ENCODE results near the gene BANP. TPM values are rescaled to one million over a fixed set of nuclear protein-coding genes. Genes with fewer than 3 reads are reported as not detected.

BANP gene
- total RNA-seq, 1 experiment from 2014 or later, result 37.2 TPM

DNA sequence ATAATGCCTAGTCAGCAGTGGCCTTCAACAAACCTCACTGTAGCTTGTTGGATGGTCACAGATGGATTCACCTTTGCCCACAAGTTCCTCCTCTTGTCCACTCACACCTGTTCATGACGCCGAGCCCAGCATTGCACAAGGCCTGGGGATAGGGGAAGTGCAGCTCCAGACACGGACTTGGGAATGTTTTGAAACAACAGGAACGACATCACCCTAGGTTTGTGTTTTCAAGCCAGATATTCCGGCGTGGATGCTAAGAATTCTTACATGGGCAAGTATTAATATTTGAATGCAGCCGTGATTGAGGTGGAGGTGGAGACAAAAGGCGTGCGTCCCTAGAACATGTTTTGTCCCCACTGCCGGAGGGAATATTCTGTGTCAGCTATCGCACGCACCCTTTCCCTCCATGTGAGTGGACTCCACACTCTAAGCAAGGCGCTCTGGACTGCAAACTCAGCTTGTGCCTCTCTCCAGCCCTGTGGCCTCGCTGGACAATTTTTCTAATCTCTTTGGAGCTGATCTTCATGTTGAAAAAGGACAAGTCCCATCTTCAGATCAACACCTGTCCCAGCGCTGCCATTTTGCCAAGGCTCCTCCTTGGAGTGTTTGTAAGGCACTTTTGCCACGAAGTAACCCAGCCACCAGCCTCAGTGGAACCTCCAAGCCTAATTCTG, 2.0 kb upstream of the BANP start:
- ChIA-PET CTCF (interaction anchor here (0.7 kb wide), 1 partner anchor 45 kb away, joined by 4 read pairs; no protein-coding TSS in a partner anchor), POLR2A (interaction anchor here (0.7 to 1.2 kb wide), 4 partner anchors 8 to 183 kb away, joined by 3 to 5 read pairs (median 4); partner anchors contain the start of gene KLHDC4), RAD21 (ENCODE audit: low non-redundant PET in 1 of 2, low total read pairs in 2 of 2, uncharacterized antibody in 2 of 2, unreplicated experiment in 2 of 2) (interaction anchor here in 1 of 2 experiments (0.6 kb wide), 1 partner anchor 81 kb away, joined by 3 read pairs; no protein-coding TSS in a partner anchor)
- H3K27ac ChIP-seq (ENCODE audit: low read depth, low read length), result peak overlapping the region; percentile 97
- BruUV-seq (replicated peaks), result no TSS peak
- no peaks in the 10 kb centered on the region for H3K9me2 ChIP-seq (ENCODE audit: insufficient read depth)
- H3K9ac ChIP-seq (ENCODE audit: low read length), result peak overlapping the region; percentile 83
- peaks cover 26% of the 10 kb centered on the region for H3K79me2 ChIP-seq (ENCODE audit: insufficient read depth, low read length)
- no peaks in the 10 kb centered on the region for H3K9me3 ChIP-seq (ENCODE audit: control insufficient read depth in 1 of 2, insufficient read depth in 1 of 2, low read depth in 1 of 2, low read length in 2 of 2)
- peaks cover 39 to 48% of the 10 kb centered on the region in 2 experiments for H3K4me1 ChIP-seq (ENCODE audit: control insufficient read depth in 1 of 2, insufficient read depth in 2 of 2, low read length in 2 of 2)
- no peaks in the 10 kb centered on the region for H4K20me1 ChIP-seq (ENCODE audit: insufficient read depth)
- peak overlapping the region; percentile 33 to 99 for H3K4me3 ChIP-seq (replicated peaks in 1 of 2; ENCODE audit: low read depth in 1 of 2, low read length in 2 of 2)
- DNase-seq (ENCODE audit: low read depth, low spot score), result no peak
- intact Hi-C loops (cut with micrococcal nuclease), result no loop called here
- TF ChIP-seq ELF1 (IDR thresholded peaks at IDR 0.05; ENCODE audit: borderline replicate concordance, low read depth) (no peak), POLR2AphosphoS5 (IDR thresholded peaks at IDR 0.05; ENCODE audit: low read depth, low read length) (no peak), SIN3A (IDR thresholded peaks at IDR 0.05; ENCODE audit: low read depth) (no peak), EZH2phosphoT487 (IDR thresholded peaks at IDR 0.05; ENCODE audit: borderline replicate concordance) (no peak), TCF7L2 (IDR thresholded peaks at IDR 0.05; ENCODE audit: borderline replicate concordance, extremely low read depth, insufficient read depth, insufficient read length) (no peak), CBX3 (IDR thresholded peaks at IDR 0.05; ENCODE audit: low read depth) (no peak), ATF3 (IDR thresholded peaks at IDR 0.05) (no peak), POLR2A (IDR thresholded peaks at IDR 0.05; ENCODE audit: borderline replicate concordance, extremely low read depth, insufficient read depth, insufficient read length) (no peak), SRF (IDR thresholded peaks at IDR 0.05; ENCODE audit: low read depth) (no peak), EGR1 (IDR thresholded peaks at IDR 0.05; ENCODE audit: low read depth) (no peak)
- TF ChIP-seq, protein P1, sequence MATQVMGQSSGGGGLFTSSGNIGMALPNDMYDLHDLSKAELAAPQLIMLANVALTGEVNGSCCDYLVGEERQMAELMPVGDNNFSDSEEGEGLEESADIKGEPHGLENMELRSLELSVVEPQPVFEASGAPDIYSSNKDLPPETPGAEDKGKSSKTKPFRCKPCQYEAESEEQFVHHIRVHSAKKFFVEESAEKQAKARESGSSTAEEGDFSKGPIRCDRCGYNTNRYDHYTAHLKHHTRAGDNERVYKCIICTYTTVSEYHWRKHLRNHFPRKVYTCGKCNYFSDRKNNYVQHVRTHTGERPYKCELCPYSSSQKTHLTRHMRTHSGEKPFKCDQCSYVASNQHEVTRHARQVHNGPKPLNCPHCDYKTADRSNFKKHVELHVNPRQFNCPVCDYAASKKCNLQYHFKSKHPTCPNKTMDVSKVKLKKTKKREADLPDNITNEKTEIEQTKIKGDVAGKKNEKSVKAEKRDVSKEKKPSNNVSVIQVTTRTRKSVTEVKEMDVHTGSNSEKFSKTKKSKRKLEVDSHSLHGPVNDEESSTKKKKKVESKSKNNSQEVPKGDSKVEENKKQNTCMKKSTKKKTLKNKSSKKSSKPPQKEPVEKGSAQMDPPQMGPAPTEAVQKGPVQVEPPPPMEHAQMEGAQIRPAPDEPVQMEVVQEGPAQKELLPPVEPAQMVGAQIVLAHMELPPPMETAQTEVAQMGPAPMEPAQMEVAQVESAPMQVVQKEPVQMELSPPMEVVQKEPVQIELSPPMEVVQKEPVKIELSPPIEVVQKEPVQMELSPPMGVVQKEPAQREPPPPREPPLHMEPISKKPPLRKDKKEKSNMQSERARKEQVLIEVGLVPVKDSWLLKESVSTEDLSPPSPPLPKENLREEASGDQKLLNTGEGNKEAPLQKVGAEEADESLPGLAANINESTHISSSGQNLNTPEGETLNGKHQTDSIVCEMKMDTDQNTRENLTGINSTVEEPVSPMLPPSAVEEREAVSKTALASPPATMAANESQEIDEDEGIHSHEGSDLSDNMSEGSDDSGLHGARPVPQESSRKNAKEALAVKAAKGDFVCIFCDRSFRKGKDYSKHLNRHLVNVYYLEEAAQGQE (IDR thresholded peaks at IDR 0.05; ENCODE audit: low read depth), result no peak
- ATAC-seq, result no peak
- H2AFZ ChIP-seq (ENCODE audit: low read depth, low read length, poor library complexity, severe bottlenecking), result peak overlapping the region; percentile 84
- peaks cover 0 to 5% of the 10 kb centered on the region in 2 experiments; a peak in 2 of 4 replicates for H3K36me3 ChIP-seq (ENCODE audit: control insufficient read depth in 1 of 2, insufficient read depth in 2 of 2, low read length in 2 of 2)
- H3K27me3 ChIP-seq (ENCODE audit: insufficient read depth, low read length), result no peaks in the 10 kb centered on the region
- H3K4me2 ChIP-seq (ENCODE audit: low read length), result peak overlapping the region; percentile 80

Data from HCT116 (cell line).